Stomach (tissue), 4 donors: ENCODE measurements around the gene PRSS21.

Experiments
- POLR2A ChIP-seq, 4 donors: fragments of 450-650 bp; IDR thresholded peaks; one replicate each; pipeline ENCODE4 v1.6.1; 2016; ENCODE audit warnings: antibody characterized with exemption in 4 of 4, control low read depth in 2 of 4, mild to moderate bottlenecking in 1 of 4, moderate library complexity in 1 of 4
- TF ChIP-seq, protein P1 (sequence below), 7 experiments: fragments of 450-650 bp in 4 of 7; fragments of 200-600 bp in 3 of 7; sonication (generic) in 3 of 7; IDR thresholded peaks; one replicate each; pipeline ENCODE4 v1.5.1; 2016 to 2019; ENCODE audit warnings: antibody characterized with exemption in 7 of 7, control low read depth in 2 of 7, mild to moderate bottlenecking in 1 of 7

DNA sequence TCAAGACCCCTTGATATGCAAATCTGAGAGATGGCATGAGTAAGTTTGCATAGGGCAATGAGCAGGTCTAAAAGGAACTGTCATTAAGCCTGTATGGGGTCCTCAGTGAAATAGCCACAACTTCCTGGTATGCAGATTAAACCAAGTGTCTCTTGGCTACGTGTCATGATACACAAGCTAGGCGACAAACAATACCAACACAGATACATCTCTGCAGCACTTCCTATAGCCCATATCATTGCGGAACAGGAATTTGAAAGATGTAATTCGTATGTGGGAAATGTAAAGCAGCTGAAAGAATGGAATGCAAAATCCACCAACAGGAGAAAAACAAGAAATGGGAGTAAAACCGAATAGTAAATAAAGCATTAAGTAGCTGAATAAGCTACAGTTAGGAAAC is 28.1 kb downstream of the PRSS21 start:
- TF ChIP-seq, protein P1, sequence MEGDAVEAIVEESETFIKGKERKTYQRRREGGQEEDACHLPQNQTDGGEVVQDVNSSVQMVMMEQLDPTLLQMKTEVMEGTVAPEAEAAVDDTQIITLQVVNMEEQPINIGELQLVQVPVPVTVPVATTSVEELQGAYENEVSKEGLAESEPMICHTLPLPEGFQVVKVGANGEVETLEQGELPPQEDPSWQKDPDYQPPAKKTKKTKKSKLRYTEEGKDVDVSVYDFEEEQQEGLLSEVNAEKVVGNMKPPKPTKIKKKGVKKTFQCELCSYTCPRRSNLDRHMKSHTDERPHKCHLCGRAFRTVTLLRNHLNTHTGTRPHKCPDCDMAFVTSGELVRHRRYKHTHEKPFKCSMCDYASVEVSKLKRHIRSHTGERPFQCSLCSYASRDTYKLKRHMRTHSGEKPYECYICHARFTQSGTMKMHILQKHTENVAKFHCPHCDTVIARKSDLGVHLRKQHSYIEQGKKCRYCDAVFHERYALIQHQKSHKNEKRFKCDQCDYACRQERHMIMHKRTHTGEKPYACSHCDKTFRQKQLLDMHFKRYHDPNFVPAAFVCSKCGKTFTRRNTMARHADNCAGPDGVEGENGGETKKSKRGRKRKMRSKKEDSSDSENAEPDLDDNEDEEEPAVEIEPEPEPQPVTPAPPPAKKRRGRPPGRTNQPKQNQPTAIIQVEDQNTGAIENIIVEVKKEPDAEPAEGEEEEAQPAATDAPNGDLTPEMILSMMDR (IDR thresholded peaks at IDR 0.05): no peak
- no peak for TF ChIP-seq POLR2A (IDR thresholded peaks at IDR 0.05)
